CD8-positive, alpha-beta memory T cell (primary cell): Measurements from ENCODE around the gene BCL7B. TPM values are rescaled to one million over a fixed set of nuclear protein-coding genes. Genes with fewer than 3 reads are reported as not detected.
"Not testable (repeated sequence)": the region's sequence is repeated elsewhere in the genome, so short reads cannot be mapped to it uniquely, and the experiment has no call there.

Experiments used
- CTCF ChIA-PET: fragments of 350-600 bp; sonication (Branson Sonifier 250); formaldehyde crosslinking; loops from one replicate; lab custom pipeline; 2021; ENCODE audit warnings: antibody characterized with exemption; lab: Charles Lee
- POLR2A ChIA-PET: fragments of 350-600 bp; sonication (Branson Sonifier 250); formaldehyde crosslinking; loops from one replicate; lab custom pipeline; 2021; ENCODE audit warnings: antibody characterized with exemption; lab: Charles Lee
- DNase-seq, 5 donors: peaks; one replicate each; pipeline versions ENCODE4 v3.0.0 to v3.0.0-alpha.2; 2020 to 2022; ENCODE audit warnings: mixed read lengths in 1 of 5
- H3K27ac ChIP-seq: one replicate; pipeline ENCODE4 v1.7.0; 2013; ENCODE audit warnings: low read depth, mild to moderate bottlenecking, low read length, moderate library complexity
- H3K27me3 ChIP-seq: 2 replicates; pipeline ENCODE4 v1.7.0; 2013; ENCODE audit warnings: low read length, mild to moderate bottlenecking; ENCODE audit not compliant: insufficient read depth, poor library complexity, severe bottlenecking
- H3K36me3 ChIP-seq: 2 replicates; pipeline ENCODE4 v1.7.0; 2013; ENCODE audit warnings: mild to moderate bottlenecking, low read length, moderate library complexity; ENCODE audit not compliant: insufficient read depth
- H3K4me1 ChIP-seq: 2 replicates; pipeline ENCODE4 v1.7.0; 2013; ENCODE audit warnings: mild to moderate bottlenecking, low read length, moderate library complexity; ENCODE audit not compliant: insufficient read depth
- H3K4me3 ChIP-seq: 2 replicates; pipeline ENCODE4 v1.7.0; 2013; ENCODE audit warnings: mild to moderate bottlenecking, low read length
- H3K9me3 ChIP-seq: 2 replicates; pipeline ENCODE4 v1.7.0; 2013; ENCODE audit warnings: mild to moderate bottlenecking, low read length
- H3K27ac Mint-ChIP-seq, 8 donors: one replicate each; pipeline ENCODE4 v1.8.0; 2020 to 2021; ENCODE audit warnings: mixed read lengths in 8 of 8, mild to moderate bottlenecking in 6 of 8, inconsistent platforms in 3 of 8, moderate library complexity in 3 of 8
- H3K27me3 Mint-ChIP-seq, 2 donors: one replicate each; pipeline ENCODE4 v1.8.0; 2020 to 2021; ENCODE audit warnings: mixed read lengths in 2 of 2, mild to moderate bottlenecking in 1 of 2, moderate library complexity in 1 of 2
- H3K36me3 Mint-ChIP-seq, 3 donors: one replicate each; pipeline ENCODE4 v1.8.0; 2020 to 2021; ENCODE audit warnings: mixed read lengths in 3 of 3, inconsistent platforms in 1 of 3, mild to moderate bottlenecking in 1 of 3
- H3K4me1 Mint-ChIP-seq, 3 donors: one replicate each; pipeline ENCODE4 v1.8.0; 2020 to 2021; ENCODE audit warnings: mixed read lengths in 3 of 3, inconsistent platforms in 1 of 3, mild to moderate bottlenecking in 1 of 3
- H3K4me3 Mint-ChIP-seq, 7 donors: one replicate each; pipeline ENCODE4 v1.8.0; 2020 to 2021; ENCODE audit warnings: mixed read lengths in 7 of 7, mild to moderate bottlenecking in 6 of 7, moderate library complexity in 4 of 7, inconsistent platforms in 2 of 7
- H3K9me3 Mint-ChIP-seq, 5 donors: one replicate each; pipeline ENCODE4 v1.8.0; 2020 to 2022; ENCODE audit warnings: mixed read lengths in 5 of 5, mild to moderate bottlenecking in 3 of 5, moderate library complexity in 2 of 5, inconsistent platforms in 1 of 5
- polyA plus RNA-seq: library from polyadenylated mRNA; unstranded; fragments of 300-500 nt; fragmentation: Illumina TruSeq; gene quantifications from one replicate; pipeline ENCODE4 v1.2.3, GENCODE V29; 2021
- total RNA-seq, 2 experiments: library from RNA; stranded (reverse); gene quantifications; one replicate each; pipeline ENCODE4 v1.2.3, GENCODE V29; 2021

BCL7B gene
- total and polyA plus RNA-seq, 3 experiments from 2014 or later: 68.9 to 101 (median 72.6) TPM

GRCh38 chr7:73504920-73505319 lies 52.6 kb downstream of the BCL7B start:
- Histone ChIP-seq H3K4me3 (no peak overlapping the region), H3K27me3 (no peaks in the 10 kb centered on the region), H3K27ac (no peak overlapping the region), H3K36me3 (peaks cover 62% of the 10 kb centered on the region), H3K9me3 (no peaks in the 10 kb centered on the region), H3K4me1 (no peaks in the 10 kb centered on the region)
- Mint-ChIP-seq H3K27me3 (no peaks in the 10 kb centered on the region), H3K4me3 (no peak overlapping the region), H3K36me3 (peaks cover 10 to 82% (median 17%) of the 10 kb centered on the region in 3 donors), H3K4me1 (peaks cover 15 to 24% (median 24%) of the 10 kb centered on the region in 3 donors), H3K27ac (peak overlapping the region in 3 of 8 donors; percentile 2 to 72 (median 17)), H3K9me3 (no peaks in the 10 kb centered on the region)
- ChIA-PET POLR2A (no interaction called here), CTCF (interaction anchor here (0.8 to 1.6 kb wide), 2 partner anchors 61 to 73 kb away, joined by 3 read pairs; partner anchors contain the start of gene TBL2)
- no peak for DNase-seq

GRCh38 chr7:73504017-73504416 lies 53.5 kb downstream of the BCL7B start:
- no peaks in the 10 kb centered on the region for H3K4me1 ChIP-seq
- POLR2A ChIA-PET: no interaction called here
- no peaks in the 10 kb centered on the region for H3K27me3 Mint-ChIP-seq
- no peak for DNase-seq
- no peak overlapping the region for H3K4me3 Mint-ChIP-seq
- H3K4me3 ChIP-seq: no peak overlapping the region
- CTCF ChIA-PET: no interaction called here
- no peaks in the 10 kb centered on the region for H3K27me3 ChIP-seq
- peaks cover 10 to 84% (median 17%) of the 10 kb centered on the region in 3 donors for H3K36me3 Mint-ChIP-seq
- H3K27ac Mint-ChIP-seq: peak overlapping the region in 3 of 8 donors; percentile 23 to 37 (median 34)
- peaks cover 61% of the 10 kb centered on the region for H3K36me3 ChIP-seq
- no peaks in the 10 kb centered on the region for H3K9me3 Mint-ChIP-seq
- H3K27ac ChIP-seq: no peak overlapping the region
- no peaks in the 10 kb centered on the region for H3K9me3 ChIP-seq
- peaks cover 16 to 24% (median 24%) of the 10 kb centered on the region in 3 donors for H3K4me1 Mint-ChIP-seq

GRCh38 chr7:73503229-73503628 lies 54.3 kb downstream of the BCL7B start:
- Mint-ChIP-seq H3K36me3 (peaks cover 13 to 82% (median 19%) of the 10 kb centered on the region in 3 donors), H3K9me3 (no peaks in the 10 kb centered on the region), H3K4me1 (peaks cover 14 to 22% (median 22%) of the 10 kb centered on the region in 3 donors), H3K27me3 (no peaks in the 10 kb centered on the region), H3K4me3 (no peak overlapping the region), H3K27ac (peak overlapping the region in 3 of 8 donors; percentile 7 to 83 (median 23))
- Histone ChIP-seq H3K4me3 (no peak overlapping the region), H3K36me3 (peaks cover 64% of the 10 kb centered on the region), H3K4me1 (no peaks in the 10 kb centered on the region), H3K27me3 (no peaks in the 10 kb centered on the region), H3K9me3 (no peaks in the 10 kb centered on the region), H3K27ac (no peak overlapping the region)
- DNase-seq: no peak
- ChIA-PET CTCF (no interaction called here), POLR2A (no interaction called here)

- POLR2A ChIA-PET: no interaction called here
- H3K4me3 ChIP-seq: no peak overlapping the region
These were observed 60.9 kb downstream of the BCL7B start for GRCh38 chr7:73496626-73497025.

GRCh38 chr7:73495507-73495906 lies 62.0 kb downstream of the BCL7B start:
- POLR2A ChIA-PET, H3K4me3 Mint-ChIP-seq: not testable (repeated sequence)

More at GRCh38 chr7:73496626-73497025, 60.9 kb downstream of the BCL7B start:
- no peaks in the 10 kb centered on the region for H3K27me3 Mint-ChIP-seq
- Histone ChIP-seq H3K4me1 (no peaks in the 10 kb centered on the region), H3K36me3 (peaks cover 58% of the 10 kb centered on the region), H3K9me3 (no peaks in the 10 kb centered on the region), H3K27ac (no peak overlapping the region), H3K27me3 (no peaks in the 10 kb centered on the region)
- peaks cover 17 to 20% (median 20%) of the 10 kb centered on the region in 3 donors for H3K4me1 Mint-ChIP-seq
- H3K4me3 Mint-ChIP-seq: no peak overlapping the region
- DNase-seq: no peak
- peaks cover 22 to 87% (median 24%) of the 10 kb centered on the region in 3 donors for H3K36me3 Mint-ChIP-seq
- H3K27ac Mint-ChIP-seq: peak overlapping the region in 1 of 8 donors; percentile 22
- H3K9me3 Mint-ChIP-seq: peaks cover 0 to 2% (median 0%) of the 10 kb centered on the region in 5 donors
- CTCF ChIA-PET: no interaction called here

GRCh38 chr7:73489976-73490375 lies 67.5 kb downstream of the BCL7B start:
- Histone ChIP-seq H3K36me3 (peaks cover 31% of the 10 kb centered on the region), H3K27me3 (no peaks in the 10 kb centered on the region), H3K4me1 (no peaks in the 10 kb centered on the region), H3K4me3 (no peak overlapping the region), H3K27ac (no peak overlapping the region), H3K9me3 (no peaks in the 10 kb centered on the region)
- Mint-ChIP-seq H3K9me3 (no peaks in the 10 kb centered on the region), H3K27me3 (no peaks in the 10 kb centered on the region), H3K36me3 (peaks cover 8 to 84% (median 11%) of the 10 kb centered on the region in 3 donors), H3K4me3 (no peak overlapping the region), H3K27ac (no peak overlapping the region), H3K4me1 (peaks cover 2 to 24% (median 5%) of the 10 kb centered on the region in 3 donors)
- POLR2A ChIA-PET: no interaction called here
- CTCF ChIA-PET: no interaction called here
- no peak for DNase-seq

More at GRCh38 chr7:73495507-73495906, 62.0 kb downstream of the BCL7B start:
- Mint-ChIP-seq H3K4me1 (peaks cover 14 to 15% (median 15%) of the 10 kb centered on the region in 3 donors), H3K36me3 (peaks cover 22 to 86% (median 22%) of the 10 kb centered on the region in 3 donors), H3K27ac (peak overlapping the region in 1 of 8 donors; percentile 14)
- H3K4me3 ChIP-seq, H3K9me3 ChIP-seq, H3K27me3 ChIP-seq, DNase-seq, H3K4me1 ChIP-seq, H3K9me3 Mint-ChIP-seq, H3K27ac ChIP-seq, H3K27me3 Mint-ChIP-seq, CTCF ChIA-PET: not testable (repeated sequence)
- peaks cover 53% of the 10 kb centered on the region for H3K36me3 ChIP-seq

- Mint-ChIP-seq H3K27me3 (no peaks in the 10 kb centered on the region), H3K27ac (peak overlapping the region in 3 of 8 donors; percentile 32 to 77 (median 33)), H3K4me3 (no peak overlapping the region), H3K9me3 (no peaks in the 10 kb centered on the region), H3K36me3 (peaks cover 3 to 80% (median 6%) of the 10 kb centered on the region in 3 donors), H3K4me1 (peaks cover 3 to 23% (median 12%) of the 10 kb centered on the region in 3 donors)
- H3K27ac ChIP-seq: no peak overlapping the region
- POLR2A ChIA-PET: no interaction called here
- H3K4me3 ChIP-seq: no peak overlapping the region
- H3K4me1 ChIP-seq: no peaks in the 10 kb centered on the region
- H3K9me3 ChIP-seq: no peaks in the 10 kb centered on the region
- DNase-seq: no peak
- H3K27me3 ChIP-seq: no peaks in the 10 kb centered on the region
- CTCF ChIA-PET: no interaction called here
- peaks cover 29% of the 10 kb centered on the region for H3K36me3 ChIP-seq
These were observed 70.0 kb downstream of the BCL7B start for GRCh38 chr7:73487486-73487885.
